8988T (cell line): ENCODE measurements around the gene RNASE8.
"Not testable (repeated sequence)": the region's sequence is repeated elsewhere in the genome, so short reads cannot be mapped to it uniquely, and the experiment has no call there.

Experiments used
- DNase-seq: peaks from one replicate; pipeline ENCODE4 v3.0.0; 2011

The RNASE8 gene

GRCh38 chr14:21057803-21058675 lies at the start of gene RNASE8:
TSS of gene RNASE8 (plus strand) at chr14:21057822. CDS start at chr14:21057893, 71 bp downstream.
- DNase-seq: no peak

GRCh38 chr14:21009721-21010120 lies 47.9 kb upstream of the RNASE8 start:
- not testable (repeated sequence) for DNase-seq

GRCh38 chr14:21011136-21011535 lies 46.5 kb upstream of the RNASE8 start:
- no peak for DNase-seq

GRCh38 chr14:21014761-21015190 lies 42.8 kb upstream of the RNASE8 start:
- no peak for DNase-seq

- no peak for DNase-seq
These were observed 42.3 kb upstream of the RNASE8 start for GRCh38 chr14:21015312-21015711.

- DNase-seq: no peak
These were observed 41.0 kb upstream of the RNASE8 start for GRCh38 chr14:21016413-21017190.

GRCh38 chr14:21017528-21018245 lies 39.9 kb upstream of the RNASE8 start:
- no peak for DNase-seq

GRCh38 chr14:21018286-21018685 lies 39.3 kb upstream of the RNASE8 start:
- no peak for DNase-seq

- DNase-seq: no peak
These were observed 38.8 kb upstream of the RNASE8 start for GRCh38 chr14:21018781-21019180.

GRCh38 chr14:21019366-21019765 lies 38.3 kb upstream of the RNASE8 start:
- DNase-seq: no peak

- no peak for DNase-seq
These were observed 36.6 kb upstream of the RNASE8 start for GRCh38 chr14:21020977-21021545.

- no peak for DNase-seq
These were observed 34.9 kb upstream of the RNASE8 start for GRCh38 chr14:21022686-21023085.

GRCh38 chr14:21023174-21023573 lies 34.4 kb upstream of the RNASE8 start:
- DNase-seq: no peak

GRCh38 chr14:21023817-21024584 lies 33.6 kb upstream of the RNASE8 start:
- no peak for DNase-seq

- peak; percentile 56 for DNase-seq
These were observed 32.8 kb upstream of the RNASE8 start, which contains the start of gene NDRG2 for GRCh38 chr14:21024585-21025370. TSS of gene NDRG2 (minus strand) at chr14:21025061. CDS start at chr14:21023315, 1,746 bp downstream.

GRCh38 chr14:21025371-21026273 lies 32.0 kb upstream of the RNASE8 start:
- no peak for DNase-seq

GRCh38 chr14:21026274-21026987 lies 31.2 kb upstream of the RNASE8 start:
- DNase-seq: no peak

- no peak for DNase-seq
These were observed 30.7 kb upstream of the RNASE8 start for GRCh38 chr14:21026988-21027315.

- DNase-seq: no peak
These were observed 27.7 kb upstream of the RNASE8 start, which contains the start of gene TPPP2 for GRCh38 chr14:21029917-21030316. TSS of gene TPPP2 (plus strand) at chr14:21030217. CDS start at chr14:21030582, 365 bp downstream.
